ENCODE data around the gene R3HDM2.
"Not testable (repeated sequence)": the region's sequence is repeated elsewhere in the genome, so short reads cannot be mapped to it uniquely, and the experiment has no call there.

- not testable (repeated sequence) for TF ChIP-seq POLR2A, CTCF (IDR thresholded peaks at IDR 0.05)
Measured at GRCh38 chr12:57426948-57427347, 3.9 kb downstream of the R3HDM2 start.
